CD4-positive, alpha-beta T cell (primary cell): ENCODE measurements around the gene OTUB1. TPM values are rescaled to one million over a fixed set of nuclear protein-coding genes. Genes with fewer than 3 reads are reported as not detected.

Experiments used
- ATAC-seq: fragments of 200-7000 bp; cut with Tn5 transposase; one replicate; pipeline ENCODE4 v1.10.0; 2022; ENCODE audit warnings: mild to moderate bottlenecking; ENCODE audit not compliant: poor library complexity
- CTCF ChIA-PET: fragments of 350-600 bp; sonication (Branson Sonifier 250); formaldehyde crosslinking; loops from one replicate; lab custom pipeline; 2021; ENCODE audit warnings: antibody characterized with exemption, inconsistent platforms; lab: Charles Lee
- POLR2A ChIA-PET: fragments of 350-600 bp; sonication (Branson Sonifier 250); formaldehyde crosslinking; loops from one replicate; lab custom pipeline; 2021; ENCODE audit warnings: antibody characterized with exemption, inconsistent platforms; lab: Charles Lee
- DNase-seq, 14 experiments: peaks; one replicate each; pipeline ENCODE4 v3.0.0-alpha.2; 2013 to 2020; ENCODE audit warnings: mixed read lengths in 2 of 14
- H3K27ac ChIP-seq, 2 donors: one replicate each; pipeline versions ENCODE4 v1.5.1 to v1.7.0; 2013; ENCODE audit warnings: low read length in 2 of 2, low read depth in 1 of 2, mild to moderate bottlenecking in 1 of 2
- H3K27me3 ChIP-seq, 2 experiments: 1 replicate in 1 of 2; 2 replicates in 1 of 2; pipeline versions ENCODE4 v1.6.1 to v1.7.0; 2013; ENCODE audit warnings: low read length in 2 of 2, control low read depth in 1 of 2, mild to moderate bottlenecking in 1 of 2, moderate library complexity in 1 of 2; ENCODE audit not compliant: insufficient read depth in 2 of 2, control insufficient read depth in 1 of 2
- H3K36me3 ChIP-seq: one replicate; pipeline ENCODE4 v1.6.1; 2013; ENCODE audit warnings: low read length, control low read depth; ENCODE audit not compliant: insufficient read depth
- H3K4me1 ChIP-seq: one replicate; pipeline ENCODE4 v1.6.1; 2013; ENCODE audit warnings: low read length, control low read depth; ENCODE audit not compliant: insufficient read depth
- H3K4me3 ChIP-seq: one replicate; pipeline ENCODE4 v1.5.1; 2013; ENCODE audit warnings: mild to moderate bottlenecking, low read length, moderate library complexity
- H3K9me3 ChIP-seq, 2 experiments: 1 replicate in 1 of 2; 2 replicates in 1 of 2; pipeline versions ENCODE4 v1.6.1 to v1.7.0; 2013; ENCODE audit warnings: low read length in 2 of 2, mild to moderate bottlenecking in 2 of 2, control low read depth in 1 of 2, moderate library complexity in 1 of 2; ENCODE audit not compliant: control insufficient read depth in 1 of 2, insufficient read depth in 1 of 2
- H3K27ac Mint-ChIP-seq: one replicate; pipeline ENCODE4 v1.8.0; 2020; ENCODE audit warnings: mixed read lengths
- H3K27me3 Mint-ChIP-seq: one replicate; pipeline ENCODE4 v1.8.0; 2021; ENCODE audit warnings: mixed read lengths
- H3K36me3 Mint-ChIP-seq: one replicate; pipeline ENCODE4 v1.8.0; 2021; ENCODE audit warnings: low read depth, mixed read lengths
- H3K4me1 Mint-ChIP-seq: one replicate; pipeline ENCODE4 v1.8.0; 2021; ENCODE audit warnings: low read depth, mixed read lengths
- H3K4me3 Mint-ChIP-seq: one replicate; pipeline ENCODE4 v1.8.0; 2020; ENCODE audit warnings: mild to moderate bottlenecking, mixed read lengths
- H3K9me3 Mint-ChIP-seq: one replicate; pipeline ENCODE4 v1.8.0; 2020; ENCODE audit warnings: mixed read lengths
- CTCF ChIP-seq: fragments of 200-600 bp; IDR thresholded peaks from one replicate; pipeline ENCODE4 v1.8.0; 2022; ENCODE audit warnings: antibody characterized with exemption, mild to moderate bottlenecking
- intact Hi-C, 2 experiments: fragments of 100-400 bp; cut with DNase I in 1 of 2; cut with micrococcal nuclease in 1 of 2; formaldehyde crosslinking; loops; one replicate each; pipeline versions ENCODE4 v1.15.1 to v1.9.0; 2023 to 2025; cut with DNase I, micrococcal nuclease
- total RNA-seq, 174 experiments: library from RNA in 2 of 174; stranded (reverse) in 2 of 174; gene quantifications; one replicate each; pipeline ENCODE4 v1.2.3 and lab custom pipeline; 2021 to 2026

Gene OTUB1
- total RNA-seq, 2 experiments from 2014 or later, result 57.5 to 60.0 TPM

GRCh38 chr11:64020976-64021756, 34.9 kb downstream of the OTUB1 start:
- no peak overlapping the region for H3K27ac Mint-ChIP-seq
- intact Hi-C loops, result no loop called here
- TF ChIP-seq CTCF, result no peak
- H3K4me3 ChIP-seq, result no peak overlapping the region
- H3K4me3 Mint-ChIP-seq, result no peak overlapping the region
- no peak overlapping the region for H3K27ac ChIP-seq
- H3K4me1 ChIP-seq, result no peaks in the 10 kb centered on the region
- H3K36me3 ChIP-seq, result no peaks in the 10 kb centered on the region
- no peaks in the 10 kb centered on the region for H3K9me3 Mint-ChIP-seq
- no peaks in the 10 kb centered on the region for H3K27me3 ChIP-seq
- no peak for DNase-seq
- POLR2A ChIA-PET, result no interaction called here
- no peaks in the 10 kb centered on the region for H3K4me1 Mint-ChIP-seq
- H3K36me3 Mint-ChIP-seq, result no peaks in the 10 kb centered on the region
- H3K27me3 Mint-ChIP-seq, result no peaks in the 10 kb centered on the region
- no peaks in the 10 kb centered on the region for H3K9me3 ChIP-seq
- ATAC-seq, result no peak
- CTCF ChIA-PET, result no interaction called here

GRCh38 chr11:64021757-64022093, 35.5 kb downstream of the OTUB1 start:
- Mint-ChIP-seq H3K27me3 (no peaks in the 10 kb centered on the region), H3K36me3 (no peaks in the 10 kb centered on the region), H3K4me3 (no peak overlapping the region), H3K9me3 (no peaks in the 10 kb centered on the region), H3K4me1 (no peaks in the 10 kb centered on the region), H3K27ac (no peak overlapping the region)
- ATAC-seq (no peak), DNase-seq (no peak)
- Histone ChIP-seq H3K27ac (no peak overlapping the region), H3K27me3 (no peaks in the 10 kb centered on the region), H3K4me3 (no peak overlapping the region), H3K36me3 (no peaks in the 10 kb centered on the region), H3K4me1 (no peaks in the 10 kb centered on the region), H3K9me3 (no peaks in the 10 kb centered on the region)
- intact Hi-C loops, result no loop called here
- ChIA-PET POLR2A (no interaction called here), CTCF (no interaction called here)
- no peak for TF ChIP-seq CTCF

- Histone ChIP-seq H3K27ac (no peak overlapping the region), H3K36me3 (no peaks in the 10 kb centered on the region), H3K4me1 (no peaks in the 10 kb centered on the region), H3K9me3 (no peaks in the 10 kb centered on the region), H3K27me3 (peaks cover 0 to under 1% of the 10 kb centered on the region in 2 experiments), H3K4me3 (no peak overlapping the region)
- Mint-ChIP-seq H3K9me3 (no peaks in the 10 kb centered on the region), H3K4me1 (no peaks in the 10 kb centered on the region), H3K36me3 (no peaks in the 10 kb centered on the region), H3K4me3 (no peak overlapping the region), H3K27me3 (peaks cover 5% of the 10 kb centered on the region), H3K27ac (no peak overlapping the region)
- intact Hi-C loops, result no loop called here
- TF ChIP-seq CTCF, result no peak
- ATAC-seq, result no peak
- CTCF ChIA-PET, result no interaction called here
- no peak for DNase-seq
- POLR2A ChIA-PET, result no interaction called here
Measured at GRCh38 chr11:64022125-64022784, 36.0 kb downstream of the OTUB1 start.
